GM12891 (cell line): ENCODE results near the gene SPC25.

Experiments used
- PAX5 ChIP-seq: IDR thresholded peaks from 2 replicates; pipeline ENCODE4 v1.6.1; 2011; ENCODE audit warnings: low read length, moderate library complexity, mild to moderate bottlenecking; ENCODE audit not compliant: insufficient read depth, severe bottlenecking
- POLR2A ChIP-seq: IDR thresholded peaks from 2 replicates; pipeline ENCODE4 v1.6.1; 2011; ENCODE audit warnings: low read depth, low read length, control low read depth
- POLR2AphosphoS5 ChIP-seq: IDR thresholded peaks from 2 replicates; pipeline ENCODE4 v1.6.1; 2011; ENCODE audit warnings: low read depth, low read length, control low read depth
- POU2F2 ChIP-seq: IDR thresholded peaks from 2 replicates; pipeline ENCODE4 v1.6.1; 2011; ENCODE audit warnings: low read depth, mild to moderate bottlenecking, control low read depth, low read length, moderate library complexity
- SPI1 ChIP-seq: IDR thresholded peaks from 2 replicates; pipeline ENCODE4 v1.6.1; 2011; ENCODE audit warnings: low read depth, low read length, control low read depth
- TAF1 ChIP-seq: IDR thresholded peaks from 2 replicates; pipeline ENCODE4 v1.6.1; 2011; ENCODE audit warnings: low read depth, low read length, control low read depth

- TF ChIP-seq POLR2AphosphoS5 (no peak), POLR2A (no peak), SPI1 (no peak), POU2F2 (no peak), PAX5 (no peak), TAF1 (no peak)
Observed at GRCh38 chr2:168851674-168852320, 38.4 kb downstream of the SPC25 start.
